Testis (tissue), 3 donors: Measurements from ENCODE around the gene CD79A. TPM values are rescaled to one million over a fixed set of nuclear protein-coding genes. Genes with fewer than 3 reads are reported as not detected.

Source experiments
- DNase-seq: peaks from one replicate; pipeline ENCODE4 v3.0.0-alpha.2; 2019
- H3K27ac ChIP-seq, 2 donors: fragments of 200-600 bp; sonication (generic); one replicate each; pipeline ENCODE4 v1.5.1; 2019
- H3K27me3 ChIP-seq: fragments of 200-600 bp; sonication (generic); one replicate; pipeline ENCODE4 v1.5.1; 2019
- H3K36me3 ChIP-seq: fragments of 200-600 bp; sonication (generic); one replicate; pipeline ENCODE4 v1.5.1; 2017; ENCODE audit warnings: low read depth; ENCODE audit errors: missing control alignments
- H3K4me1 ChIP-seq: fragments of 200-600 bp; sonication (generic); one replicate; pipeline ENCODE4 v1.5.1; 2019
- H3K4me3 ChIP-seq, 2 donors: fragments of 200-600 bp; sonication (generic); one replicate each; pipeline ENCODE4 v1.5.1; 2017 to 2019
- H3K9me3 ChIP-seq: fragments of 200-600 bp; sonication (generic); one replicate; pipeline ENCODE4 v1.5.1; 2017
- POLR2A ChIP-seq: fragments of 450-650 bp; IDR thresholded peaks from one replicate; pipeline ENCODE4 v1.6.1; 2017; ENCODE audit warnings: antibody characterized with exemption, mild to moderate bottlenecking, moderate library complexity
- WGBS, 2 donors: methylation state at CpG; one replicate each; pipeline ENCODE4 v1.1.5; 2018; 5-methylcytosine and 5-hydroxymethylcytosine counted together
- intact Hi-C: fragments of 100-400 bp; cut with DNase I; formaldehyde crosslinking; loops from one replicate; pipeline ENCODE4 v1.15.1; 2023; ENCODE audit warnings: low total_unique reads
- polyA plus RNA-seq: library from polyadenylated mRNA; stranded (reverse); fragments of 350-450 nt; fragmentation: Illumina TruSeq; extraction: RNeasy Lipid Tissue Mini Kit (QIAGEN cat#74804); gene quantifications from one replicate; pipeline ENCODE4 v1.2.3, GENCODE V29; 2014; ENCODE audit warnings: low read depth, low replicate concordance; ENCODE audit not compliant: insufficient read depth
- total RNA-seq, 2 donors: library from RNA; depleted of rRNA; stranded (reverse); fragments of >200 nt; gene quantifications; one replicate each; pipeline ENCODE4 v1.2.3, GENCODE V29; 2016
- TF ChIP-seq, protein P1 (sequence below), 3 experiments: fragments of 450-650 bp in 2 of 3; fragments of 200-600 bp in 1 of 3; sonication (generic) in 1 of 3; IDR thresholded peaks; one replicate each; pipeline ENCODE4 v1.5.1; 2016 to 2019; ENCODE audit warnings: antibody characterized with exemption in 3 of 3, mild to moderate bottlenecking in 2 of 3, moderate library complexity in 1 of 3

The CD79A gene
- total and polyA plus RNA-seq, 3 donors from 2014 or later, result 0.87 to 3.6 TPM; not detected in 1

GRCh38 chr19:41926028-41926762 lies 49.1 kb downstream of the CD79A start:
- no peaks in the 10 kb centered on the region for H3K9me3 ChIP-seq
- intact Hi-C loops, result no loop called here
- H3K4me1 ChIP-seq, result peaks cover 12% of the 10 kb centered on the region
- H3K36me3 ChIP-seq, result no peaks in the 10 kb centered on the region
- DNase-seq, result no peak
- peaks cover 4% of the 10 kb centered on the region for H3K27me3 ChIP-seq
- no peak overlapping the region for H3K4me3 ChIP-seq
- H3K27ac ChIP-seq, result no peak overlapping the region
- WGBS, 2 donors, result 41 to 50% methylated on average over 15 to 26 of the region's 27 CpGs
- no peak for TF ChIP-seq POLR2A
- TF ChIP-seq, protein P1, sequence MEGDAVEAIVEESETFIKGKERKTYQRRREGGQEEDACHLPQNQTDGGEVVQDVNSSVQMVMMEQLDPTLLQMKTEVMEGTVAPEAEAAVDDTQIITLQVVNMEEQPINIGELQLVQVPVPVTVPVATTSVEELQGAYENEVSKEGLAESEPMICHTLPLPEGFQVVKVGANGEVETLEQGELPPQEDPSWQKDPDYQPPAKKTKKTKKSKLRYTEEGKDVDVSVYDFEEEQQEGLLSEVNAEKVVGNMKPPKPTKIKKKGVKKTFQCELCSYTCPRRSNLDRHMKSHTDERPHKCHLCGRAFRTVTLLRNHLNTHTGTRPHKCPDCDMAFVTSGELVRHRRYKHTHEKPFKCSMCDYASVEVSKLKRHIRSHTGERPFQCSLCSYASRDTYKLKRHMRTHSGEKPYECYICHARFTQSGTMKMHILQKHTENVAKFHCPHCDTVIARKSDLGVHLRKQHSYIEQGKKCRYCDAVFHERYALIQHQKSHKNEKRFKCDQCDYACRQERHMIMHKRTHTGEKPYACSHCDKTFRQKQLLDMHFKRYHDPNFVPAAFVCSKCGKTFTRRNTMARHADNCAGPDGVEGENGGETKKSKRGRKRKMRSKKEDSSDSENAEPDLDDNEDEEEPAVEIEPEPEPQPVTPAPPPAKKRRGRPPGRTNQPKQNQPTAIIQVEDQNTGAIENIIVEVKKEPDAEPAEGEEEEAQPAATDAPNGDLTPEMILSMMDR (IDR thresholded peaks at IDR 0.05), result no peak

GRCh38 chr19:41926763-41927496 lies 49.9 kb downstream of the CD79A start:
- DNase-seq, result no peak
- H3K36me3 ChIP-seq, result no peaks in the 10 kb centered on the region
- H3K27ac ChIP-seq, result no peak overlapping the region
- H3K4me3 ChIP-seq, result no peak overlapping the region
- intact Hi-C loops, result no loop called here
- H3K4me1 ChIP-seq, result peaks cover 12% of the 10 kb centered on the region
- 45 to 63% methylated on average over 16 of the region's 16 CpGs for WGBS, 2 donors
- no peak for TF ChIP-seq POLR2A
- TF ChIP-seq, protein P1 (IDR thresholded peaks at IDR 0.05), result no peak
- H3K27me3 ChIP-seq, result peaks cover 4% of the 10 kb centered on the region
- no peaks in the 10 kb centered on the region for H3K9me3 ChIP-seq

GRCh38 chr19:41927497-41928192 lies 50.6 kb downstream of the CD79A start:
- Histone ChIP-seq H3K27ac (no peak overlapping the region), H3K4me3 (peak overlapping the region; percentile 37 to 60), H3K9me3 (no peaks in the 10 kb centered on the region), H3K36me3 (no peaks in the 10 kb centered on the region), H3K4me1 (peaks cover 12% of the 10 kb centered on the region), H3K27me3 (peaks cover 4% of the 10 kb centered on the region)
- no peak for DNase-seq
- 8 to 15% methylated on average over 21 to 33 of the region's 43 CpGs for WGBS, 2 donors
- intact Hi-C loops, result no loop called here
- TF ChIP-seq POLR2A, result no peak
- TF ChIP-seq, protein P1 (IDR thresholded peaks at IDR 0.05), result no peak

DNA sequence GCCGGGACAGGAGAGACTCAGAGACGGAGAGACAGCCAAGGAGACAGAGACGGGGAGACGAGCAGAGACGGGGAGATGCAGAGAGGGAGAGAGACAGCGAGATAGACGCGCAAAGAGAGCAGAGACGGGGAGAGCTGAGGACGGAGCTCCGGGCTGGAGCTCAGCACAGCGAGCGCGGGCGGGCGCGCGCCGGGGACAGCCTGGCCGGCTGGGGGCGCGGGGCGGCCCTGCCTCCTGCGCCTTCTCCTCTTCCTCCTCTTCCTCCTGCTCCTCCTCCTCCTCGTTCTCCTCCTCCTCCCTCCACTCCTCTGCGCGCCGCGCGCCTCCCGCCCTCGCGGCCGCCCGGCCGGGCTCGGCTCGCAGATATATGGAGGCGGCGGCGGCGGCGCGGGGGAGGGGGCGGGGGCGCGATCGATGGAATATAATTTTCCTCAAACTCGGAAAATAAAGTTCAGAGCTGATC lies 51.2 kb downstream of the CD79A start, which contains the start of gene ERFL:
ERFL (minus strand) TSS at position 229 of the 463 bp plus-strand sequence. CDS start 15,530 bp downstream, outside the sequence.
- 0 to 1% methylated on average over 48 to 49 of the region's 49 CpGs for WGBS, 2 donors
- TF ChIP-seq, protein P1 (IDR thresholded peaks at IDR 0.05), result no peak
- no peak for TF ChIP-seq POLR2A
- no peak within 1 kb of the TSS for H3K27ac ChIP-seq
- peaks cover 4% of the 10 kb centered on the region for H3K27me3 ChIP-seq
- H3K9me3 ChIP-seq, result no peaks in the 10 kb centered on the region
- H3K36me3 ChIP-seq, result no peaks in the 10 kb centered on the region
- intact Hi-C loops, result no loop called here
- no peak for DNase-seq
- peaks cover 12% of the 10 kb centered on the region for H3K4me1 ChIP-seq
- H3K4me3 ChIP-seq, result peak within 1 kb of the TSS; percentile 37 to 60
